ENCODE measurements around the gene YWHAQ. TPM values are rescaled to one million over a fixed set of nuclear protein-coding genes. Genes with fewer than 3 reads are reported as not detected.
"Not testable (repeated sequence)": the region's sequence is repeated elsewhere in the genome, so short reads cannot be mapped to it uniquely, and the experiment has no call there.

The YWHAQ gene
- total RNA-seq, 1 donor from 2014 or later = 179 TPM

- not testable (repeated sequence) for DNase-seq
These were observed 79.9 kb downstream of the YWHAQ start for GRCh38 chr2:9550859-9551391.

GRCh38 chr2:9549420-9549819 lies 81.4 kb downstream of the YWHAQ start:
- no peak for DNase-seq

GRCh38 chr2:9548506-9548905 lies 82.3 kb downstream of the YWHAQ start:
- DNase-seq = no peak

GRCh38 chr2:9547262-9547991 lies 83.4 kb downstream of the YWHAQ start:
- DNase-seq = peak; percentile 4

- no peak for DNase-seq
These were observed 85.3 kb downstream of the YWHAQ start for GRCh38 chr2:9545502-9545901.

GRCh38 chr2:9543557-9543956 lies 87.2 kb downstream of the YWHAQ start:
- no peak for DNase-seq

- peak; percentile 46 for DNase-seq
These were observed 91.3 kb downstream of the YWHAQ start for GRCh38 chr2:9539531-9539930.

- peak; percentile 80 for DNase-seq
These were observed 92.7 kb downstream of the YWHAQ start for GRCh38 chr2:9538000-9538507.

- DNase-seq = no peak
These were observed 94.3 kb downstream of the YWHAQ start for GRCh38 chr2:9536504-9536903.

GRCh38 chr2:9535177-9535576 lies 95.6 kb downstream of the YWHAQ start:
- DNase-seq = no peak

Other genes with a start within 250 kb of the YWHAQ start
- gene ITGB1BP1, start 207.5 kb downstream of the YWHAQ start, total RNA-seq = 41.0 and 52.5 TPM in 2 replicates
- gene CPSF3, start 207.3 kb downstream of the YWHAQ start, total RNA-seq = 44.1 and 99.6 TPM in 2 replicates
- gene IAH1, start 156.4 kb downstream of the YWHAQ start, total RNA-seq = 29.4 and 38.8 TPM in 2 replicates
- gene ADAM17, start 75.2 kb downstream of the YWHAQ start, total RNA-seq = 54.0 and 65.0 TPM in 2 replicates
- gene TAF1B, start 212.5 kb upstream of the YWHAQ start, total RNA-seq = 20.6 and 30.3 TPM in 2 replicates